Lower leg skin (tissue), 3 donors: ENCODE measurements around the gene SIX6.

Experiments used
- CTCF ChIP-seq, 3 donors: fragments of 450-650 bp; IDR thresholded peaks; one replicate each; pipeline ENCODE4 v1.5.1; 2016; ENCODE audit warnings: antibody characterized with exemption in 3 of 3, mild to moderate bottlenecking in 3 of 3, moderate library complexity in 2 of 3
- POLR2A ChIP-seq, 2 donors: fragments of 450-650 bp; IDR thresholded peaks; one replicate each; pipeline ENCODE4 v1.6.1; 2016 to 2017; ENCODE audit warnings: antibody characterized with exemption in 2 of 2, mild to moderate bottlenecking in 1 of 2, moderate library complexity in 1 of 2

GRCh38 chr14:60508363-60508706, 611 bp upstream of the SIX6 start:
- no peak for TF ChIP-seq POLR2A (IDR thresholded peaks at IDR 0.05)
- TF ChIP-seq CTCF (IDR thresholded peaks at IDR 0.05), result no peak
